K562 (cell line): Measurements from ENCODE around the gene EDRF1. TPM values are rescaled to one million over a fixed set of nuclear protein-coding genes. Genes with fewer than 3 reads are reported as not detected.

Experiments
- ATAC-seq: fragments of 200-7000 bp; cut with Tn5 transposase; 3 replicates; pipeline ENCODE4 v1.9.1; 2020; ENCODE audit warnings: moderate library complexity
- BruUV-seq: library from RNA; stranded (reverse); fragments of 400-500 nt; replicated peaks from 2 replicates; lab custom pipeline; 2021; lab: Mats Ljungman, UMichigan
- CTCF ChIA-PET: fragments of 300-600 bp; formaldehyde crosslinking; extraction: SDS; loops from one replicate; lab custom pipeline; 2021; ENCODE audit warnings: low intra/inter-chr PET ratio; lab: Yijun Ruan, JAX
- POLR2A ChIA-PET: fragments of 300-600, 350-650 bp; sonication (Branson Sonifier 250); formaldehyde crosslinking; extraction: SDS; loops from one replicate; lab custom pipeline; 2021; ENCODE audit warnings: antibody characterized with exemption, inconsistent platforms; lab: Yijun Ruan, JAX
- DNase-seq, 4 experiments: peaks; one replicate each; pipeline versions ENCODE4 v3.0.0 to v3.0.0-alpha.2; 2011 to 2018; ENCODE audit warnings: low spot score in 3 of 4, mixed read lengths in 3 of 4; ENCODE audit errors: extremely low read depth in 1 of 4
- FAIRE-seq: peaks from 2 replicates; lab custom pipeline; 2011; peaks lifted over from hg19 to GRCh38; lab: Jason Lieb, UNC
- H2AFZ ChIP-seq: 2 replicates; pipeline ENCODE4 v1.6.0; 2011; ENCODE audit warnings: low read depth, low read length, control low read depth, inconsistent platforms
- H3K27ac ChIP-seq: fragments of 200-600 bp; 3 replicates; pipeline ENCODE4 v1.8.0; 2011; ENCODE audit warnings: low read depth, mild to moderate bottlenecking, control low read depth, inconsistent platforms, low read length, moderate library complexity, mixed read lengths; ENCODE audit errors: extremely low read depth
- H3K27me3 ChIP-seq, 2 experiments: fragments of 300-600 bp in 1 of 2; 2 replicates in 1 of 2; 3 replicates in 1 of 2; pipeline versions ENCODE4 v1.6.0 to v1.8.0; 2011; ENCODE audit warnings: inconsistent platforms in 2 of 2, low read length in 2 of 2, mild to moderate bottlenecking in 1 of 2, mixed read lengths in 1 of 2, moderate library complexity in 1 of 2; ENCODE audit not compliant: control insufficient read depth in 2 of 2, insufficient read depth in 2 of 2
- H3K36me3 ChIP-seq: fragments of 300-600 bp; 3 replicates; pipeline ENCODE4 v1.8.0; 2011; ENCODE audit warnings: mild to moderate bottlenecking, low read length, inconsistent platforms; ENCODE audit not compliant: control insufficient read depth, insufficient read depth
- H3K4me1 ChIP-seq, 2 experiments: fragments of 200-600 bp in 1 of 2; replicated peaks in 1 of 2; 2 replicates in 1 of 2; 3 replicates in 1 of 2; pipeline versions ENCODE4 v1.5.1 to v1.8.0; 2011; ENCODE audit warnings: inconsistent platforms in 2 of 2, low read length in 2 of 2, mild to moderate bottlenecking in 1 of 2, mixed read lengths in 1 of 2, moderate library complexity in 1 of 2; ENCODE audit not compliant: control insufficient read depth in 2 of 2, insufficient read depth in 2 of 2
- H3K4me2 ChIP-seq: 2 replicates; pipeline ENCODE4 v1.6.1; 2011; ENCODE audit warnings: low read length, control low read depth, inconsistent platforms, mixed read lengths; ENCODE audit not compliant: insufficient read depth
- H3K4me3 ChIP-seq: fragments of 200-600 bp; sonication (generic), shearing (Covaris generic); 2 replicates; pipeline ENCODE4 v1.5.1; 2016; ENCODE audit warnings: control low read depth, inconsistent platforms
- H3K79me2 ChIP-seq: fragments of 200-600 bp; 3 replicates; pipeline ENCODE4 v1.8.0; 2011; ENCODE audit warnings: low read length, inconsistent platforms; ENCODE audit not compliant: control insufficient read depth, insufficient read depth
- H3K9ac ChIP-seq, 2 experiments: 2 replicates each; pipeline versions ENCODE4 v1.6.0 to v1.6.1; 2011; ENCODE audit warnings: low read depth in 2 of 2, low read length in 2 of 2, control low read depth in 1 of 2, inconsistent platforms in 1 of 2, mild to moderate bottlenecking in 1 of 2, mixed read lengths in 1 of 2; ENCODE audit not compliant: insufficient read depth in 1 of 2
- H3K9me1 ChIP-seq: one replicate; pipeline ENCODE4 v1.6.0; 2011; ENCODE audit warnings: inconsistent platforms, mild to moderate bottlenecking, low read length, moderate library complexity; ENCODE audit not compliant: control insufficient read depth, insufficient read depth
- H3K9me3 ChIP-seq: replicated peaks from 2 replicates; pipeline ENCODE4 v1.5.1; 2011; ENCODE audit warnings: low read depth, low read length, inconsistent platforms; ENCODE audit not compliant: control insufficient read depth, insufficient read depth
- H4K20me1 ChIP-seq: replicated peaks from 2 replicates; pipeline ENCODE4 v1.6.1; 2011; ENCODE audit warnings: low read length, inconsistent platforms, mixed read lengths; ENCODE audit not compliant: control insufficient read depth, insufficient read depth
- ATF3 ChIP-seq, 2 experiments: fragments of 450-650 bp in 1 of 2; sonication (generic) in 1 of 2; formaldehyde crosslinking in 1 of 2; IDR thresholded peaks in 1 of 2; conservative IDR thresholded peaks in 1 of 2; 2 replicates each; pipeline versions ENCODE4 v1.6.1 to v1.8.1; 2016 to 2023; ENCODE audit warnings: mild to moderate bottlenecking in 2 of 2, moderate library complexity in 2 of 2, inconsistent platforms in 1 of 2, missing genetic modification reagents in 1 of 2
- BRF2 ChIP-seq: IDR thresholded peaks from 3 replicates; pipeline ENCODE4 v1.6.1; 2011; ENCODE audit warnings: borderline replicate concordance, mild to moderate bottlenecking; ENCODE audit not compliant: insufficient read length, insufficient read depth
- E2F3 ChIP-seq: fragments of 250-450 bp; sonication (Bioruptor Pico); IDR thresholded peaks from 2 replicates; pipeline ENCODE4 v1.4.0; 2020; ENCODE audit warnings: mild to moderate bottlenecking
- MNT ChIP-seq, 2 experiments: fragments of 450-650 bp; conservative IDR thresholded peaks; 2 replicates each; pipeline ENCODE4 v1.6.1; 2017; ENCODE audit warnings: mild to moderate bottlenecking in 2 of 2, moderate library complexity in 2 of 2
- POLR3G ChIP-seq: IDR thresholded peaks from 2 replicates; pipeline ENCODE4 v1.6.1; 2011; ENCODE audit not compliant: insufficient read length, insufficient replicate concordance; ENCODE audit errors: extremely low read depth
- PYGO2 ChIP-seq: fragments of 450-650 bp; IDR thresholded peaks from 2 replicates; pipeline ENCODE4 v1.6.1; 2016; ENCODE audit warnings: mild to moderate bottlenecking, missing genetic modification characterization, moderate library complexity, missing compliant biosample characterization
- SMARCA5 ChIP-seq: fragments of 450-650 bp; IDR thresholded peaks from 2 replicates; pipeline ENCODE4 v1.6.1; 2016
- SRSF1 ChIP-seq: fragments of 200-400 bp; formaldehyde crosslinking; IDR thresholded peaks from 2 replicates; pipeline ENCODE4 v1.6.1; 2017; ENCODE audit warnings: mild to moderate bottlenecking, low read depth, low read length, moderate library complexity
- STAT5A ChIP-seq: IDR thresholded peaks from 2 replicates; pipeline ENCODE4 v1.6.1; 2012; ENCODE audit warnings: low read length, inconsistent platforms, borderline replicate concordance
- THRB ChIP-seq: fragments of 450-650 bp; formaldehyde crosslinking; conservative IDR thresholded peaks from 2 replicates; pipeline ENCODE4 v1.4.0; 2022; ENCODE audit warnings: mild to moderate bottlenecking, missing genetic modification characterization
- ZBTB33 ChIP-seq: sonication (generic); formaldehyde crosslinking; IDR thresholded peaks from 2 replicates; pipeline ENCODE4 v1.8.1; 2023; ENCODE audit warnings: mild to moderate bottlenecking, missing genetic modification reagents
- ZNF12 ChIP-seq: sonication (generic); formaldehyde crosslinking; IDR thresholded peaks from 2 replicates; pipeline ENCODE4 v1.4.0; 2020; ENCODE audit warnings: mild to moderate bottlenecking, missing genetic modification reagents
- ZNF121 ChIP-seq: sonication (generic); formaldehyde crosslinking; conservative IDR thresholded peaks from 2 replicates; pipeline ENCODE4 v1.8.0; 2022; ENCODE audit warnings: missing genetic modification reagents
- WGBS: fragments of 100-300 bp; shearing (Covaris generic); methylation state at CpG from one replicate; pipeline ENCODE4 v1.1.6; 2016; ENCODE audit warnings: low coverage, mixed read lengths; ENCODE audit not compliant: insufficient coverage; ENCODE audit errors: missing lambda C conversion rate; 5-methylcytosine and 5-hydroxymethylcytosine counted together
- in situ Hi-C: fragments of 300-500 bp; cut with MboI; formaldehyde crosslinking; loops from 4 replicates; pipeline ENCODE4 v1.15.0; 2018; ENCODE audit warnings: inconsistent platforms, mixed read lengths
- intact Hi-C: fragments of 100-400 bp; cut with micrococcal nuclease; formaldehyde crosslinking; loops from 2 replicates; pipeline ENCODE4 v1.14.2; 2022
- polyA plus RNA-seq, 8 experiments: library from polyadenylated mRNA; depleted of rRNA in 4 of 8; stranded (reverse) in 5 of 8; unstranded in 3 of 8; fragments of >200 nt; fragmentation: Nextera tagmentation in 2 of 8; fragmentation: Illumina TruSeq in 1 of 8; extraction: Ambion mirVana in 2 of 8; extraction: Trizol in 1 of 8; gene quantifications; 2 replicates each; pipeline versions ENCODE4 v1.2.1 to v1.2.3, GENCODE V29; 2011 to 2014; ENCODE audit warnings: inconsistent platforms in 1 of 8, missing spikeins in 1 of 8
- total RNA-seq, 7 experiments: library from RNA; depleted of rRNA in 6 of 7; stranded (reverse); fragments of >200 nt in 6 of 7; fragmentation: Illumina TruSeq in 2 of 7; extraction: Trizol in 2 of 7; gene quantifications; 2 replicates each; pipeline versions ENCODE4 v1.2.1 to v1.2.3, GENCODE V29; 2011 to 2021; ENCODE audit warnings: low replicate concordance in 1 of 7

The EDRF1 gene
- total and polyA plus RNA-seq, 9 of the 15 experiments (the other 6 are each of a cell fraction or from before 2014, with no cell fraction given): 7.6 to 26.0 (median 18.6) TPM

GRCh38 chr10:125756196-125756595, 36.7 kb downstream of the EDRF1 start:
- no TSS peak for BruUV-seq
- Histone ChIP-seq H3K9me3 (no peaks in the 10 kb centered on the region), H3K4me3 (no peak overlapping the region), H4K20me1 (no peaks in the 10 kb centered on the region), H3K9ac (no peak overlapping the region)
- TF ChIP-seq THRB (no peak), ZBTB33 (CRISPR knock-in tag) (no peak), ATF3 (IDR thresholded peaks at IDR 0.05) (no peak), ATF3 (CRISPR knock-in tag; conservative IDR thresholded peaks at IDR 0.05) (no peak), BRF2 (no peak), SMARCA5 (no peak), ZNF12 (CRISPR knock-in tag) (no peak), SRSF1 (no peak), PYGO2 (tag) (no peak), POLR3G (no peak), STAT5A (no peak), ZNF121 (CRISPR knock-in tag) (no peak), MNT (conservative IDR thresholded peaks at IDR 0.05) (no peak), E2F3 (CRISPR knock-in tag) (no peak)
- TF ChIP-seq, all 486 proteins: peak for 0
- Histone ChIP-seq H2AFZ (no peak overlapping the region), H3K27me3 (no peaks in the 10 kb centered on the region), H3K79me2 (no peaks in the 10 kb centered on the region), H3K27ac (no peak overlapping the region), H3K9me1 (no peaks in the 10 kb centered on the region), H3K36me3 (peaks cover 72% of the 10 kb centered on the region), H3K4me2 (no peak overlapping the region), H3K4me1 (no peaks in the 10 kb centered on the region)
- ChIA-PET POLR2A (interaction anchor here (0.6 to 0.9 kb wide), 2 partner anchors 33 to 138 kb away, joined by 3 read pairs; no protein-coding TSS in a partner anchor), CTCF (no interaction called here)
- in situ Hi-C loops (no loop called here), intact Hi-C loops (no loop called here)
- no peak for ATAC-seq
- 83% methylated on average over 5 of the region's 5 CpGs for WGBS
- DNase-seq: no peak
- FAIRE-seq: no peak
